ENCODE data around the gene LDLR. TPM values are rescaled to one million over a fixed set of nuclear protein-coding genes. Genes with fewer than 3 reads are reported as not detected.

The LDLR gene
- total and polyA plus RNA-seq, 2 of the 4 experiments (the other 2 are of a cell fraction): 45.2 to 53.8 TPM

DNA sequence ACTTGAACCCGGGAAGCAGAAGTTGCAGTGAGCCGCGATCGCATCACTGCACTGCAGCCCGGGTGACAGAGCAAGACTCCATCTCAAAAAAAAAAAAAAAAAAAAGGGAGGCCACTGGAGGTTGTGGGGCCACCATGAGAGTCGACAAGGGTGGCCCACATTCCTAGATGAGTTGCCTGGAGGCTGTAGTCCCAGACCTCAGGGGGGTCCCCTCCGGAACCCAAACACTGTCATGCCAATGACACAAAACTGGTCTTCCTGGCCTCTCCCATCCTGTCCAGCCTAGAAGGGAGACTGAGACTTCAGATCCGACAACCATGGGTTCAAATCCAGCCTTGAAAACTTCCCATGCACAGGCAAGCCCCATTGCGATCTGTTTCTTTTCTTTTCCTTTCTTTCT is 51.6 kb downstream of the LDLR start:
- peak overlapping the region; percentile 93 for H2AK5ac ChIP-seq (ENCODE audit: low read depth, low read length)
- dilution Hi-C loops (cut with HindIII; ENCODE audit: low sequenced_read_pairs, unreplicated experiment): no loop called here
- H3K56ac ChIP-seq (ENCODE audit: extremely low read depth, insufficient read depth, low read length): no peak overlapping the region; the same call in 1 of the 2 replicates
- peak overlapping the region in 1 of 2 experiments; percentile 78; a peak in 1 of 4 replicates for H4K8ac ChIP-seq (ENCODE audit: low read depth in 2 of 2, low read length in 2 of 2)
- TF ChIP-seq NFE2L2 (IDR thresholded peaks at IDR 0.05; ENCODE audit: low read depth, low read length) (no peak), ELK1 (IDR thresholded peaks at IDR 0.05; ENCODE audit: borderline replicate concordance, low read depth, low read length) (no peak), RAD21 (IDR thresholded peaks at IDR 0.05; ENCODE audit: low read length) (no peak), MXI1 (IDR thresholded peaks at IDR 0.05; ENCODE audit: borderline replicate concordance, low read depth, low read length) (no peak), SMC3 (IDR thresholded peaks at IDR 0.05; ENCODE audit: low read depth, low read length) (no peak), CEBPB (IDR thresholded peaks at IDR 0.05; ENCODE audit: low read depth, low read length) (no peak), CTCF (conservative IDR thresholded peaks at IDR 0.05; ENCODE audit: low read depth, low read length) (no peak), CHD1 (IDR thresholded peaks at IDR 0.05; ENCODE audit: low read depth, low read length) (no peak), MAZ (IDR thresholded peaks at IDR 0.05; ENCODE audit: borderline replicate concordance, low read depth, low read length) (no peak), RCOR1 (IDR thresholded peaks at IDR 0.05; ENCODE audit: insufficient replicate concordance, low read length) (no peak), POLR2A (IDR thresholded peaks at IDR 0.05; ENCODE audit: low read depth, low read length) (no peak), FOS (IDR thresholded peaks at IDR 0.05; ENCODE audit: low read depth, low read length) (no peak), MAFK (IDR thresholded peaks at IDR 0.05; ENCODE audit: low read depth, low read length) (no peak)
- peaks cover 4% of the 10 kb centered on the region; the same call in 1 of the 2 replicates for H3K9me3 ChIP-seq (ENCODE audit: control insufficient read depth, insufficient read depth, low read length)
- peaks cover 11 to 52% of the 10 kb centered on the region in 2 experiments; a peak in 3 of 4 replicates for H3K79me1 ChIP-seq (ENCODE audit: low read depth in 1 of 2, low read length in 2 of 2)
- H2BK5ac ChIP-seq (ENCODE audit: low read depth, low read length, poor library complexity, severe bottlenecking): peak overlapping the region; percentile 25
- no peak for DNase-seq
- H3K4me1 ChIP-seq (ENCODE audit: control insufficient read depth, insufficient read depth, low read length): peaks cover 46% of the 10 kb centered on the region
- H3K23ac ChIP-seq (ENCODE audit: low read depth, low read length): no peak overlapping the region
- H3K9me1 ChIP-seq (ENCODE audit: insufficient read depth, low read length): peaks cover 23% of the 10 kb centered on the region
- BruUV-seq (replicated peaks): no TSS peak
- H3K14ac ChIP-seq (replicated peaks; ENCODE audit: low read depth, low read length): no peak overlapping the region; the same call in 1 of the 2 replicates
- ChIA-PET POLR2A (ENCODE audit: unreplicated experiment) (no interaction called here), CTCF (no interaction called here)
- H3K27me3 ChIP-seq (ENCODE audit: control insufficient read depth, insufficient read depth, low read length): no peaks in the 10 kb centered on the region
- in situ Hi-C loops (cut with MboI; ENCODE audit: low sequenced_read_pairs): no loop called here
- no peak overlapping the region for H4K5ac ChIP-seq (ENCODE audit: low read depth, low read length)
- H4K91ac ChIP-seq (ENCODE audit: insufficient read depth, low read depth, low read length): peak overlapping the region; percentile 82
- H2AK9ac ChIP-seq (replicated peaks; ENCODE audit: low read depth, low read length, poor library complexity): peak overlapping the region; percentile 85
- peak overlapping the region; percentile 80 for H3K4ac ChIP-seq (ENCODE audit: low read depth, low read length)
- H4K20me1 ChIP-seq (ENCODE audit: insufficient read depth, low read length): no peaks in the 10 kb centered on the region; the same call in 1 of the 2 replicates
- H2BK15ac ChIP-seq (ENCODE audit: low read depth, low read length): no peak overlapping the region; the same call in 2 of the 3 replicates
- intact Hi-C loops (cut with micrococcal nuclease): no loop called here
- no peak overlapping the region for H2AFZ ChIP-seq (replicated peaks; ENCODE audit: low read length, poor library complexity)
- H2BK20ac ChIP-seq (ENCODE audit: low read depth, low read length): peak overlapping the region; percentile 84
- no peak overlapping the region for H3K9ac ChIP-seq (ENCODE audit: low read depth, low read length)
- no peak overlapping the region for H3K4me2 ChIP-seq (ENCODE audit: low read depth, low read length)
- H3K18ac ChIP-seq (ENCODE audit: low read depth, low read length): no peak overlapping the region; the same call in 1 of the 2 replicates
- H3K36me3 ChIP-seq (ENCODE audit: control insufficient read depth, insufficient read depth, low read length): no peaks in the 10 kb centered on the region; the same call in 1 of the 2 replicates
- peak overlapping the region; percentile 98 for H2BK120ac ChIP-seq (ENCODE audit: low read depth, low read length)
- H3K4me3 ChIP-seq (ENCODE audit: insufficient read depth, low read depth, low read length): no peak overlapping the region
- no CpG with 5 or more reads among the region's 9 CpGs for WGBS, 2 experiments (ENCODE audit: extremely low coverage in 2 of 2, insufficient read length in 1 of 2)
- peak overlapping the region; percentile 11; the same call in 1 of the 2 replicates for H3K27ac ChIP-seq (ENCODE audit: insufficient read depth, low read length)
- no peak for ATAC-seq (ENCODE audit: low read depth)
